Mucosa of stomach (tissue), 1 donor: Measurements from ENCODE around the gene CYP4A22.

Experiments
- H3K27me3 ChIP-seq: one replicate; pipeline ENCODE4 v1.7.0; 2013; ENCODE audit warnings: mild to moderate bottlenecking, low read length; ENCODE audit not compliant: control insufficient read depth, insufficient read depth
- H3K36me3 ChIP-seq: one replicate; pipeline ENCODE4 v1.7.0; 2013; ENCODE audit warnings: low read length; ENCODE audit not compliant: control insufficient read depth, insufficient read depth
- H3K4me1 ChIP-seq: one replicate; pipeline ENCODE4 v1.7.0; 2013; ENCODE audit warnings: mild to moderate bottlenecking, low read length; ENCODE audit not compliant: control insufficient read depth, insufficient read depth
- H3K4me3 ChIP-seq: one replicate; pipeline ENCODE4 v1.7.0; 2013; ENCODE audit warnings: low read length
- H3K9ac ChIP-seq: one replicate; pipeline ENCODE4 v1.7.0; 2013; ENCODE audit warnings: mild to moderate bottlenecking, low read length, moderate library complexity
- H3K9me3 ChIP-seq: one replicate; pipeline ENCODE4 v1.7.0; 2013; ENCODE audit warnings: mild to moderate bottlenecking, low read length, moderate library complexity; ENCODE audit not compliant: control insufficient read depth
- donor health status: Pancreatic carcinoma.

CYP4A22 gene

DNA sequence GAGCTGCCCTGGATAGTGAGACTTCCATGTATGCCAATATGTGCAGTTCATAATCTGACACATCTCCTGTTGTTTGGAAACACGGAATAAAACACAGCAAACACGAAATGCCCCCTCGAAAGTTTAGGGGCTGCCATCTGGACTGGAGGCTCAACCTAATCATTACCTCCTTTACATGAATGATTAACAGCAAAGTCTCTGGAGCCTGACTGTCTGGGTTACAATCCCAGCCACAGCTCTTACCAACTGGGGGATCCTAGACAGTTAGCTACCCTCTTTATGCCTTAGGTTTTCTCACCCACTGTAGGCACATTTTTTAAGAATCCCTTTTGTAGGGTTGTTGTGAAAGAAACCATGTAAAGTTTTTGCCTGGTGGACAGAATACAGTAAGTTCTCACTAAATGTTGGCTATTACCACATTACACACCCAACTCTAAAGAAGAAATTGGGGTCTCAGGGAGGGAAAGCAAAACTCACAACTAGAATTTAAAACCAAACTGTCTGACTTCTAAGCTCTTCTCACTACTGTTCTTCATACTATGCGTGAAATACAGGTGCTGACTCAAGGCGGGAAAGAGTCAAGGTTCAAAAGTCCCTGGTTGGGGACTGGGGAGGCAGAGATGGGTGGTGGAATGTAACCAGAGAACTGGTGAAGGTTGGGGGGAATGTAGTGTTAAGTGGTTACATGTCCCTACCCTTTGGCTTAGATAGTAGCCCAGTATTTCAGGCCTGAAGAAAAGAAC lies 24.2 kb downstream of the CYP4A22 start:
- H3K9ac ChIP-seq, result no peak overlapping the region
- no peaks in the 10 kb centered on the region for H3K36me3 ChIP-seq
- H3K4me1 ChIP-seq, result no peaks in the 10 kb centered on the region
- H3K9me3 ChIP-seq, result no peaks in the 10 kb centered on the region
- no peak overlapping the region for H3K4me3 ChIP-seq
- H3K27me3 ChIP-seq, result no peaks in the 10 kb centered on the region

DNA sequence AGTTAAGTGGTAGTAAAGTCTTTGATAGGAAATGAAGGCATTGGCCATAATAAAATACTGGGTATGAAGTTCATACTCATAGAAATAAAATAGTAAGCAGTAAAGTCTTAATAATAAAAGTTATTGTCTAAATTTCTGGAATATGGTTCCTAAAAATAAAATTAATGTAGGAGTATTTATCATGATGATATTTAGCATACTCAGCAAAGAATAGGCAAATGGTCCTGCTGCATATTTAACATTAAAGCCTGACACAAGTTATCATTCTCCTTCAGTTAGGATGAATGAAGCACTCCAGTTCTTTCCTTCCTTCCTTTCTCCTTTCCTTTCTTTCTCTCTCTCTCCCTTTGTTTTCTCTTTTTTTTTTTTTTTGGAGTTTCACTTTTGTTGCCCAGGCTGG lies 27.3 kb downstream of the CYP4A22 start:
- H3K27me3 ChIP-seq, result no peaks in the 10 kb centered on the region
- H3K4me3 ChIP-seq, result no peak overlapping the region
- H3K36me3 ChIP-seq, result no peaks in the 10 kb centered on the region
- no peaks in the 10 kb centered on the region for H3K4me1 ChIP-seq
- no peak overlapping the region for H3K9ac ChIP-seq
- H3K9me3 ChIP-seq, result no peaks in the 10 kb centered on the region

DNA sequence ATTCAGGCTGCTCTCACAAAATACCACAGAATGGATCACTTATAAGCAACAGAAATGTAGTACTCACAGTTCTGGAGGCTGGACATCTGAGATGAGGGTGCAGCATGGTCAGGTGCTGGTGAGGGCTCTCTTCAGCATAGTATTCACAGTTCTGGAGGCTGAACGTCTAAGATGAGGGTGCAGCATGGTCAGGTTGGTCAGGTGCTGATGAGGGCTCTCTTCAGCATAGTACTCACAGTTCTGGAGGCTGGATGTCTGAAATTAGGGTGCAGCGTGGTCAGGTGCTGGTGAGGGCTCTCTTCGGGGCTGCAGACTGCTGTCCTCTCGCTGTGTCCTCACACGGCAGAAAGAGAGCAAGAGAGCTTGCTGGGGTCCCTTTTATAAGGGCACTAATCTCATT lies 35.5 kb downstream of the CYP4A22 start:
- H3K36me3 ChIP-seq, result no peaks in the 10 kb centered on the region
- H3K9me3 ChIP-seq, result no peaks in the 10 kb centered on the region
- no peaks in the 10 kb centered on the region for H3K4me1 ChIP-seq
- H3K27me3 ChIP-seq, result no peaks in the 10 kb centered on the region
- no peak overlapping the region for H3K4me3 ChIP-seq
- no peak overlapping the region for H3K9ac ChIP-seq

DNA sequence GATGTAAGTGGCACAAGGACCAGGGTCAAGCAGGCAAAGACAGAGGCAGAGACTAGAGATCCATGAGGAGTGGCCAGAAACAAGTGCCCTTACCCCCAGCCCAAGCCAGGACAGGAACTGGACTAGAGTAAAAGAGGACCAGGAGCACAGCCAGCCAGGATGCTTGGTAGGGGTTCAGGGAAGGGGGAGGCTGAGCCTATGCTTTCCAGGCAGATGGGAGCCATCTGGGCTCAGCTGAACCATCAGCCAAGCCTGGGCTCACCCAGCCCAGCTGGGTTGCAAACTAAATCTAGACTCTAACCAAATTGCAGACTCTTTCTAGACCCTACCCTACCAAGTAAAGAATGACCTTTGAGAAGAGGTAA lies 37.4 kb downstream of the CYP4A22 start:
- Histone ChIP-seq H3K4me1 (peaks cover 6% of the 10 kb centered on the region), H3K36me3 (no peaks in the 10 kb centered on the region), H3K9me3 (no peaks in the 10 kb centered on the region), H3K27me3 (no peaks in the 10 kb centered on the region), H3K4me3 (no peak overlapping the region), H3K9ac (no peak overlapping the region)

DNA sequence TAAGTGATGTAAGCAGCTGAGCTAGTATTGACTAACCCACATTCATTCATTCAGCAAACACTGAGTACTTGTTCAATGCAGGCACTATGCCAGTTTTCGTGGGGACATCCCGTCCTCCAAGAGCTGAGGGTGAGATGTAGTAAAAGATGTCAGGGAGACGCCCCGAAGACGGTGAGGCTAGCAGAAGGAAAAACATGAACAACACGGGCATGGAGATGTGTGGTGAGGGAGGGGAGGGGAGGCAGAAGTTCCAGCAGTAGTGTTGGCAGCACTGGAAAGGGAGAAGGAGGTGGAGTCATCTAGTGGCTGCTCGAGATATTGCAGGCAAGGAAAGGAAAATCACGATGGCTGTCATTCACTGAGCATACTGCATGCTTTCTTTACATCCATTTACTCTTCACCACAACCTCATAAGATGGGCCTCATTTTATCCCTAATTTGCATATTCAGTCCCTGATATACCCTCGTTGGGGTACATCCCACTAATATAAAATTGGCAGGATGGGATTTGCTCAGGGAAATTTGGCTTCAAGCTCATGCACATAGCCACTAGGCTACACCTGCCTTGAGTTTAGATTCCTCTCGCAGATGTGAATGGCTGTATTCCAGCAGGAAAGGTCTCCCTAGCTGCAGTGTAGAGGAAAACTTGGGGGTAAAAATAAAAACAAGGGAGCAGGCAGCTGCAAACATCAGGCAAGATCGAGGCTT lies 38.1 kb downstream of the CYP4A22 start:
- Histone ChIP-seq H3K4me1 (peaks cover 13% of the 10 kb centered on the region), H3K9ac (no peak overlapping the region), H3K36me3 (no peaks in the 10 kb centered on the region), H3K27me3 (no peaks in the 10 kb centered on the region), H3K4me3 (no peak overlapping the region), H3K9me3 (no peaks in the 10 kb centered on the region)

DNA sequence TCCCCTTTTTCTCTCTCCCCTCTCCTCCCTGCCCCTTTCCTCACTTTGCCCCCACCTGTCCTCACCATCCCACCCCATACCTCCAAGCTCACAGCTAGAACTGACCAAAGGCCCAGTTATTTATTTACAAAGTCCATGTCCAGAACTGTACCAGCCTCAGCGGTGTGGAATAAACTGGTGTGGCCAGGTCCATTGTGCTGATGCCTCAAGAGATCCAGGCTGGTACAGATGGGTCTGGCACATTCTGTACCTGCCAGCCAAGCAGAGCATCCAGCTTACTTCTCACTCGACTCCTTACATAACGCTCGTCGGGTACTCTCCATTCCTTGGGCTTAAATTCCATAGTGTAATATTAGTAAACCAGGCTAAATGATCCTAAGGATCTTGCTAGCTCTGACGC lies 40.8 kb downstream of the CYP4A22 start:
- peaks cover 4% of the 10 kb centered on the region for H3K27me3 ChIP-seq
- H3K4me3 ChIP-seq, result no peak overlapping the region
- no peaks in the 10 kb centered on the region for H3K36me3 ChIP-seq
- no peak overlapping the region for H3K9ac ChIP-seq
- H3K4me1 ChIP-seq, result peaks cover 40% of the 10 kb centered on the region
- H3K9me3 ChIP-seq, result no peaks in the 10 kb centered on the region

DNA sequence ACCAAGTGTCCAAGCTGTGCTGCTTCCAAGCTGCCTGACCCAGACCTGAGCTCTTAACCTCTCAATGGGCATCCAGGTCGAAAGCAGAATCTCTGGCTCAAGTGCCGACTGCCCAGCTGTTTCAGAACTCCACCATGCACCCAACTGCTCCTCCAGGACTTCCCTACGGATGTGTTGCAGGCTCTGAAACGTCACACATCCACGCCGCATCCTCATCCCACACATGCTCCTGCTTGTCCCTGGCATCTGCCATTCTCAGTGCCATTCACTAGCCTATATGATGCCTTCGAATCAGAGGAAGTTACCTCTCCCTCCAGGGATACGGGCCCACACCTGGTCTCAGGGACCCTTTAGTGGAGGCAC lies 41.4 kb downstream of the CYP4A22 start:
- peaks cover 4% of the 10 kb centered on the region for H3K27me3 ChIP-seq
- no peaks in the 10 kb centered on the region for H3K36me3 ChIP-seq
- H3K9ac ChIP-seq, result peak overlapping the region; percentile 67
- H3K4me3 ChIP-seq, result no peak overlapping the region
- H3K4me1 ChIP-seq, result peaks cover 44% of the 10 kb centered on the region
- H3K9me3 ChIP-seq, result no peaks in the 10 kb centered on the region

DNA sequence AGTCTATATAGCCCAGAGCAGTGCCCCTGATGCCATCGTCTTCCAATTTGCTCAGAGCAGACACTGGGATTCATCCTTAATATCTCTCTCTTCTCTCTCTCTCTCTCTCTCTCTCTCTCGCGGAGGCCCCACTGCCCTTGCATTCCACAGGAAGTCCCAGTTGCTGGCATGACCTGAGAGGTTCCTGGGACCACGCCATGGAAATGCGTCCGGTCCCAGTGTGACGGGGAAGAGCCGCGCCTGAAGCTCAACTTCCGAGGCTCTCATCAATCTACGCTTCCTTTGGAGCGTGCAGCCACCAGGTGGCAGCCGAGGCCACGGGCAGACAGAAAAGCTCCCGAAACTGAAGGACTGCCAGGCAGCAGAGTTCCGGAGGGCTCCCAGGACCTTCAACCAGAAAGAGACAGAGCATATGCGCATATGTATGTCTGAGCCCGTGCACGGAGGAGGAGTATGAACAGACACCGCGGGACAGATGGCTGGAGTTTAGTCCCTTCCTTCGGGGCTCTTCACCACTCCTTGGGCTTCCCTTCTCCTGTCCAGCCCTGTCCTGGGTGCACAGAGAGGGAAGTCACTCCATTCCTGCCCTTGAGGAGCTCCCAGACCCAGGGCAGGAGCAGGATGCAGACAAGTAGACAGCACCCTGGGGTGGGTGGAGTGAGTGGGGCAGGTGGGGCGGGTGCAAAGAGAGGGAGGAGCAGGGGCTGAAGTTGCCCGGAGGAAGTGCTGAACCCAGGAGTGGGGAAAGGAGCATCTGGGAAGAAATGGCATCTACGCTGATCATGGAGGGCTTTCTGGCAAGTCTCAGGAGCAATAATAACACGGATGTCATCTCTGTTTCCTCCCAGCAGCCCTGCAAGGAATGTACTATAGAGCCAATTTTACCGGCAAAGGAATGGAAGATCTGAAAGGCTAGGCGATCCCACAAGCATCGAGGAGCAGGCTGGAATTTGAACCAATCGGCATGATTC lies 42.1 kb downstream of the CYP4A22 start:
- Histone ChIP-seq H3K36me3 (no peaks in the 10 kb centered on the region), H3K9ac (peak overlapping the region; percentile 67), H3K9me3 (no peaks in the 10 kb centered on the region), H3K4me1 (peaks cover 44% of the 10 kb centered on the region), H3K27me3 (peaks cover 4% of the 10 kb centered on the region), H3K4me3 (peak overlapping the region; percentile 39)

DNA sequence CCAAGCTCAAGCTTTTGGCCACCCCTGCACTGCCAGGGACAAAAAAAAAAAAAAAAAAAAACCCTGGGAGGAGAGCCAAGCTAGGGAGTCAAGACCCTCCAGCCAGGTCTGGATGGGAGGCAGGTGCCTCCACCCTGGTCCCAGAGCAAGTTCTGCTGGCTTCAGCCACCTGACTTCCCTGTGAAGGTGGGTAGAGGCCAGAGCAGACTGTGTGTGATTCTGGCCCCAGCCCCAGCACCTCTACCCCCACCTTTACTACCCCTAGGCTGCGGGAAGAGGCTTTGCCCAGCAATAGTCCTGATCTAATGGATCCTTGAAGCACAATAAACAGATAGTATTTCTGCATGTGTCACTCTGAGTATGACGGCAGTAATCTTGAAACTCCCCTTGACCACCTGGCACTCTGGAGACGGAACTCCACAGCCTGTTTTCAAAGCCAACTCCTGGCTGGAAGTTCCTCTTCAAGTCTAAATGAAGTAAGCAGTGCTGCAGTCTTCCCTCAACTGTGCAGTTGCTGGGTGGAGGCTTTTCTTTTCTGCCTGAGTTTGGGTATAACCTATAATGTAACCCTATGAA lies 42.8 kb downstream of the CYP4A22 start:
- Histone ChIP-seq H3K36me3 (no peaks in the 10 kb centered on the region), H3K9me3 (no peaks in the 10 kb centered on the region), H3K4me3 (no peak overlapping the region), H3K9ac (peak overlapping the region; percentile 67), H3K27me3 (peaks cover 4% of the 10 kb centered on the region), H3K4me1 (peaks cover 44% of the 10 kb centered on the region)

DNA sequence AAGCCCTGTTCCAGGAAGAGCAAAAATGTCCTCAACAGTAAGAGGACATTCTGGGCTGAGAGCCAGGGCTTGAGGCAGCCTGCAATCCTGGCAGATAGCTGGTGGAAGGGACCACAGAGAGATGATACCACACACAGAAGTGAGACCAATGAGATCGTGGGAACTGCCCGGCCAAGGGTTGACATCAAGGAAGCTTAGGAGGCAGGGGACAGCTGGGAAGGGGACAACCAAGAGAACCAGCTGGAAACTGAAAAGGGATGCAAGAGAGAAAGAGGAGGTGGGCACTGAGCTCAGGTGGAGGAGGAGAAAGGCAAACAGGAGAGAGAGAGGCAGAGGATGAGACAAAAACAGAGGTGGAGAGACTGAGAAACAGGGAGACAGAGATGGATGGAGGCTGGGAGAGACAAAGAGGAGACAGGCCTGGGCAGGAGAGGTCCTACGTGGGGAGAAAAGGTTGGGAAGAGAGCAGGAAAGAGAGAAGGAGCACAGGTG lies 43.4 kb downstream of the CYP4A22 start:
- no peaks in the 10 kb centered on the region for H3K9me3 ChIP-seq
- peaks cover 44% of the 10 kb centered on the region for H3K4me1 ChIP-seq
- no peaks in the 10 kb centered on the region for H3K36me3 ChIP-seq
- H3K4me3 ChIP-seq, result no peak overlapping the region
- peaks cover 4% of the 10 kb centered on the region for H3K27me3 ChIP-seq
- H3K9ac ChIP-seq, result peak overlapping the region; percentile 67

DNA sequence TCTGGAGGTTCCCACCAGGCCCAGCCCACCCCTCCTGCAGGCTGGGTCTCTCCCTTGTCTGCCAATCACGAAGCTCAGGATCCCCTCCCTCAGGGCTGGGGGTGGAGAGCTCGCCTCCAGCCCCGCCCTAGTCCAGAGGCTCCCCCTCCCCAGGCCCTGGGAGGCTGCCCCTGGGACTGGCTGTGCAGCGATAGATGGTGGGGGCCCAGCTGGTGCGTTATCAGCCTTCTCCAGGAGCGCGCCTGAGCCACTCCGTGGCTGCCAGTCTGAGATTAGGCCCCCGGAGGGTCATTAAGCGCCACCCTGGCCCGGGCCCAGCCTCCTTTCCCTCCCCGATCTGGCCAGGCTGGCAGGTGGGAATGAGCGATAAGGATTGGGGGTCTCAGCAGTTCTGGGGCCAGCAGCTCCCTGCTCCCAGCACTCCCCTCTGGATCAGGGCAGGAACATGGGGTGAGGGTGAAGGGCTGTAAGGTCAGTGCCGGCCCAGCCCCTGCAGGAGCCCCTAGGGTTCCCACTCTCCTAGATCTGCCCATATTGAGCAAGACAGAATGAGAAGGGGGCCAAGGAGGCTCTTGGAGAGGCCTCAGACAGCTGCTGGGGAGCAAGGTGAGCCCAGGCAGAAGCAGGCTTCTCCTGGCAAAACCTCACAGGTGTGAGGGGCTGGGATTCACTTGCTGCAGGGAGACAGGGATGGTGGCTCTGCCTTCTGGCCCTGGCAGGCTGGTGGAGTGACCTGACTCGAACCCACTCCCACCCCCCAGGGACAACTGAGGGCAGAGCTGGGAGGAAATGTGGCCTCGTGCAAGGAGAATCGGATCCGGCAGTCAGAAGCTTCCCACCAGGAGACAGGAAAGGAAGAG lies 44.1 kb downstream of the CYP4A22 start:
- H3K9me3 ChIP-seq, result no peaks in the 10 kb centered on the region
- no peaks in the 10 kb centered on the region for H3K36me3 ChIP-seq
- peak overlapping the region; percentile 51 for H3K9ac ChIP-seq
- H3K27me3 ChIP-seq, result peaks cover 4% of the 10 kb centered on the region
- H3K4me1 ChIP-seq, result peaks cover 44% of the 10 kb centered on the region
- H3K4me3 ChIP-seq, result no peak overlapping the region
